Limb (tissue), 2 donors: ENCODE measurements around the gene CIAO3.
"Not testable (repeated sequence)": the region's sequence is repeated elsewhere in the genome, so short reads cannot be mapped to it uniquely, and the experiment has no call there.

Experiments used
- DNase-seq, 2 donors: peaks; one replicate each; pipeline ENCODE4 v3.0.0-alpha.2; 2016; ENCODE audit errors: extremely low spot score in 2 of 2

CIAO3 gene

DNA sequence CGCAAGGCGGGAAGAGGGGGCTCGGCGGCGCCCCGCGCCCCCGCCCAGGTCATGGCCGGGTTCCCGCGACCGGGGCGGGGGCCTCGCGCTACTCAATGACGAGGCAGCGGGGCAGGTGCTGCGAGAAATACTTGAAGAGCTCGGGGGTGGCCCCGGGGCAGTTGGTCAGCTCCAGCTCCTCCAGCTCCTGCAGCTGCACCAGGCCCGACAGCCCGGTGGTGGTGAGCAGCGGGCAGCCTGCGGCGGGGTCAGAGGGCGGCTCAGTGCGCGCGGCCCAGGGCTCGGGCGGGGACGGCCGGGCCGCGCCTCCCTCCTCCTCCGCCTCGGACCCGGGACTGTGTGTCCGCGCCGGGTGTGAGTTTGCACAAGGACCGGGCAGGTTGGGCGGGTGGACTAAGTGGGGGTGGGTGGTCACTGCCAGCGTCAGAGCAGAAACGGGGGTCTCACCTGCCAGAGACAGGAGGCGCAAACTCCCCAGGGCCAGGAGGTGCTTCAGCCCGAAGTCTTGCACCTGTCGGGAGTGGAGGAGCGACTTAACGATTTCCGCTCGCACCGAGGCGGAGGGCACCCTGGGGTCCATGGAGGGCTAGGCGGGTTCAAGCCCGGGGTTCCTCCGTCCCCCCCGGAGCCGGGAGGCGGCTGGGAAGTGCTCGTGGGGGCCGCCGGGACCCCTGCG is 46.5 kb downstream of the CIAO3 start:
- DNase-seq, result no peak

DNA sequence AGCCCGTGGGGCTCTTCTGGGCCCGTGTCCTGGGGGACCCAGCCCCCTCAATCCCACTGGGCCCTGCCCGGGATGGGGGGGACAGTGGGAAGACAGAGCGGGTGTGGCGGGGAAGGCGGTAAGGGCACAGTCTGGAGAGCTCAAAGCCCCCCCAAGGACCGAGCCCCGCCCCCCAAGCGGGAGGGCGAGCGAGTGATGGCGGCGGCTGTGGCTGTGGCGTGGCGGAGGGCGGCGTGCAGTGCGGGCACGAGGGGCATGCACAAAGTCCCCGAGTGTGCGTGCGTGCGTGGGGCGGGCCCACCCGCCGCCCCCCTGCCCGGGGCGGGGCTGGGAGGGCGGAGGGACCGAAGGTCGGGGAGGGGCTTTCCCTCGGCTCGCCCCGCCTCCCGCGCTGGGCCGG is 47.0 kb downstream of the CIAO3 start:
- DNase-seq, result no peak

DNA sequence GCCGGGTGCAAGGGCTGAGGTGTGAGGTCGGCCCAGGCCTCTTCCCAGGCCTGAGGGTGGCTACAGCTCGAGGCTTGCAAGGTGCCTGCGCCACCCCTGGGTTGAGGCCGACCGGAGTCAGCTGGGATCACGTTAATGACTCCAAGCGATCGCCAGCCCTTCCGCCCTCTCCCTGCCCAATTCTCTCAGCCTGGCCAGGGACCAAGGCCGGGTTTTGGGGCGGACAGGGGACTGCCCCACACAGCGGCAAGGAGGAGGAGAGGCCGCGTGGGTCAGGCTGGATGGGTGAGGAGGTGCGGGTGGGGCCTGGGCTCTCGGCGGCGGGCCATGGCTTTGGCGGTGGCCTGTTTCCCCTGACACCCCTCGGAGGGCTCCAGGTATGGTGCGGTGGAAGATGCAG is 47.4 kb downstream of the CIAO3 start:
- DNase-seq, result no peak

DNA sequence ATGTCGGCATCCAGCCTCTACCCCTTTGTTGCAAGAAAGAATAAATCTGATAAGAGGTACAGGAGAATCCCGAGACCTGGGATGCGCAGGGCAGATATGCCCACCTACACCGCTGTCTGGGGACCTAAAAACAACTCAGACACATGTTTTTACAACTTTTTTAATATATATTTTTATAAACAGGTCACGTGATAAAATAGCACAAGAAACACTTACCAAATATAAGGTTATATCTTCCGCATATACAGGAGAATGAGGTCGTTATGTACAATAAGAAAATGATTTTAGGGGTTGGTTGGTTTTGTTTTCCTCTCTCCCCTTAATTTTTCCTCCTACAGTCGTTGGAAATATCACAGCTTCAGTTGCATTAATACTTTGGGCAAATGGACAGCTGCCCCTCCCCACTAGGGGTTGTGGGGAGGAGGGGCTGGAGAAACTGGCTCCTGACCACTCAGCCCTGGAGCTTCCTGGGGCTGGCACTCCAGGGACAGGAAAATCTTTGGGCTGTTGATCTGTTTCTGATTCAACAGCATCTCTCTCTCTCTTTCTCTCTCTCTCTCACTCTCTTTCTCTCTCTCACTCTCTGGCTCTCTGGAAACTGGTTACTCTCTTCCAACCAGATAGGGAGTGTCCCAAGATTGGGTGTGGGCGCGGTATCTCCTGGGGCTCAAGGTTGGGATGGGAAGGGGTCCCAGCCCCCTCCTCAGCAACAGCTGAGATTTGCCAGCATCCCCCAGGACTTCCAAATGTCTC is 48.3 kb downstream of the CIAO3 start:
- no peak for DNase-seq

DNA sequence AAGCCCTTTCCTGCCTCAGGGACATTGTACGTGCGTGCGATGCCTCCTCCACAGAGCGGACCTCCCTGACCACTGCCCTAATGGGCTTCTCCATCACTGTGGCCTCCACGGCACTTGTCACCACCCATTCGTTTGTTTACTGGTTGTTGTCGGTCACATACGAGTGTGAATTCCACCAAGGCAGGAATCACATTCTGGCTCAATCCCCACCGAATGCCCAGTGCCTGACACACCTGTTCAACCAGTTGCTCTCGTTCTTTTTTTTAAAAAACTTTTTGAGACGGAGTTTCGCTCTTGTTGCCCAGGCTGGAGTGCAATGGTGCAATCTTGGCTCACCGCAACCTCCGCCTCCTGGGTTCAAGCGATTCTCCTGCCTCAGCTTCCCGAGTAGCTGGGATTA is 49.6 kb downstream of the CIAO3 start:
- DNase-seq, result not testable (repeated sequence)

DNA sequence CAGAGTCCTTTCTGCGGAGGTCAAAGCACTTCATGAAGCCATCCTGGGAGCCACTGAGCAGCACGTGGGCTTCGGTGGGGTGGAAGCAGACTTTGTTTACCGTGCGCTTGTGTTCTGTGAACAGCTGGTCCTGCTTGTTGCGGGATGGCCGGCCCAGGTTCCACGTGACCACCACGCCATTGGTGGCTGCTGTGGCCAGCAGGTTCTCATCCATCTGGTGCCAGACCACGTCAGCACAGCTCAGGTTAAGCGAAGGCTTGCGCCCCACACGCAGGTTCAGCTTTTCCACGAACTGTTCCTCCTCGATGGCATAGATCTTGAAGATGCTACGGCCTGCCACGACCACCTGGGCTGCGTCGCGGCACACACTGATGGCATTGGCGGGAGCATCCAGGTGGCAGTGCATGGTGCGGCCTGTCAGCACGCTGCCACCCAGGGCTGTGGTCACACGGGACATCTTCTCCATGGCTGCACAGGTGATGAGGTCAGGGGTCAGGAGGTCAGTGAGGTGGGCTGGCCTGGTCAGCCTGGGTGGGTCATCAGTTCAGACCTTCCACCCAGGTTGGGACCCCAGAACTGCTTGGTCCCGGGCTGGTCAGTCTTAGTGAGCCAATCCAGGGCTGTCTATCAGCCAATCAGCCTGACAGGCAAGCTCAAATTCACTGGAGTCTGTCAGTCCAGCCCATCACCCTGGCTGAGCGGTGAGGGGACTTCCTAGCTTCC is 51.5 kb downstream of the CIAO3 start:
- DNase-seq, result no peak

DNA sequence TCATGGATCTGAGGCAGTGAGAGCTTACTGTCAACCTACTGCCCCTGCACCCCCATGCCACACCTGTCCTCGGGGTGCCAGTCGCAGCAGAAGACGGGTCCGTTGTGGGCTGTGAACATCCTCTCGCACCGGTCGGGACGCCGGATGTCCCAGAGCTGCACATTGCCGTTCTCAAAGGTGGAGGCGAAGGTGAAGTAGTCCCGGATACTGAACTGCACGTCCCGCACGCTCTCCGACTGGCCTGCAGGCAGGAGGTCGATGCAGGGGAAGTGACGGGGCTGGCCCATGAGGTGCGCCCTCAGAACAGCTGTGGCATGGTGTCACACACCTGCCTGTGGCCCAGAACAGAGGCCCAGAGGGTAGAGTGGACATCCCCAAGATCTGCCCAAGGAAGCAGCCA is 53.3 kb downstream of the CIAO3 start:
- no peak for DNase-seq

DNA sequence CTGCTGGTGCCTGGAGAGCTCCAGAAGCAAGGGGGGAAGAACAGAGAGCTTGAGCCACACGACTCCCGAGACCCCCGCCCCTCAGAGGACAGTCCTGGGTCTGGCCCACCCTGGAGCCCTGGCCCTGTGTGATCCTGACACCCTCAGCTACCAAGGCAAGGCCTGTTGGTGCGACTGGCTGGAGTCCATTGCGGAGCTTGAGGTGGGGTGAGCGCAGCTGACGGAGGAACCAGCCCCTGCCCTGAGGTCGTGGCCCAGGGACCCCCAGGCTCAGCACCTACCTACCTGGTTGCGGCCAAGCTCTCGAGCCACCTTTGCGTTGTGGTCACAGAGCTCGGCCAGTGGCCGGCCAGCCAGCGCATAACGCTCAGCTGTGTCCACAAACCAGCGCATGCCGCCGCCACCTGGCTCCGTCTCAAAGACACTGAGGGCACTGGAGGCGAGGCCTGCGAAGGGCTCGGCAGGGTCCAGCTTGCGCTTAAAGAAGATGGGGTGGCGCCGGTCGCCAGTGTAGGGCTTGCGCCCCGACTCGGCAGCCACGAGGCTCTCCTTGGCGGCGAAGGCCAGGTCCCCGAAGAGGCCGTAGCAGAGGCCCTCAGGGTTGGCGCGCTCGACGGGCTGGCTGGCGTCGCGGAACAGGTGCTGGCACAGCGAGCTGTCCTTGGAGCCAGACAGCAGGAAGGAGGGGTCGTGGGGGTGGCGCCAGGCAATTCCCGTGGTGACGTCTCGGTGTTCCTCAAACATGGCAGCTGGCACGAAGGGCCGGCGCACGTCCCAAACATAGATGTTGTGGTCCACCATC is 54.1 kb downstream of the CIAO3 start:
- DNase-seq, result no peak

DNA sequence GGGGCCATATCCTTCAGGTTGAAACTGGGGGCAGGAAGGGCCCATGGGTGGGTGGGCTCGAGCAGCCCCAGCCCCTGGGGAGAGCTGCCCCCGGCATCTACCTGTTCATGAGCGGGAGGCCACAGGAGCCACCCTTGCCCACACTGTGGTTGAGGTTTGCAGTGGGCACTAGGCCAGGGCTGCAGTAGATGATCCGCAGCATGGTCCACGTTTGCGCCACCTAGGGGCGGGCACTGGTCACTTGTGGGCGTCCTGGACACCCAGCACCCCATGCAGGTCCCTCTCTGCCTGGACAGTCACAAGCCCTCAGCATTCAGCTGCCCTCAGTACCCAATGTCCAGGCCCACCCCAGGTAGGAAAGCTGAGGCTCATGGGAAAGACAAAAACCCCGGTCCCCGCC is 54.8 kb downstream of the CIAO3 start:
- no peak for DNase-seq

DNA sequence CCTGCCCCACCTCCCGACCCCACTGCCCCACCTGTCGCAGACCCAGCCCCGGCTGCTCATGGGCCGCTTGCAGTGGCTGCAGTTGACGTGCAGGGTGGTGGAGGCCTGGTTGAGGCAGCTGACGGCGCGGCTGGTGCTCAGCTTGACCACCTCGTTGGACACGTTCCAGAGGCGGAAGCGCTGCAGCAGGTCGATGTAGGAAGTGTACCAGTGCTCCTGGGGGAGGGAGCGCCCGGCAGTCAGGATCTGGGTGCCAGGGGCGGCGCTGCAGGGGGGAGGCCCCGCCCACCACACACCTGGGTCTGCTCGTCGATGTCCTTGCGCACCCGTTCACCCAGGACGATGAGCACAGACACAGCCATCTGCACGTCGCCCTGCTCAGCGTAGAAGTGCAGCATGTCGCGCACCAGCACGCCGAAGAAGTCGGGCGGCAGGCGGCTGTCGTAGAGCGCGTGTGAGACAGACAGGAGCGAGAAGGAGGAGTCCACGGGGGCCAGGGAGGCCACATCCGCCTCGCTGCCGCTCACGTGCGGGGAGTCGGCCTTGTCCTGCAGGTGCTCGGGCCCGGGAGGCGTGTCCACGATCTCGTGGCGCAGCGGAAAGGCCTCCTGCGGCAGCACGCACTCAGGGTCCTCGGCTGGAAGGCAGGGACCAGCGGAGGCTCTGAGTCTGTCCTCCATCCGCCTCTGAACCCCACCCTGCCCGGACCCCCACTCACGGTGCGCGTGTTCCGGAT is 55.7 kb downstream of the CIAO3 start:
- no peak for DNase-seq

DNA sequence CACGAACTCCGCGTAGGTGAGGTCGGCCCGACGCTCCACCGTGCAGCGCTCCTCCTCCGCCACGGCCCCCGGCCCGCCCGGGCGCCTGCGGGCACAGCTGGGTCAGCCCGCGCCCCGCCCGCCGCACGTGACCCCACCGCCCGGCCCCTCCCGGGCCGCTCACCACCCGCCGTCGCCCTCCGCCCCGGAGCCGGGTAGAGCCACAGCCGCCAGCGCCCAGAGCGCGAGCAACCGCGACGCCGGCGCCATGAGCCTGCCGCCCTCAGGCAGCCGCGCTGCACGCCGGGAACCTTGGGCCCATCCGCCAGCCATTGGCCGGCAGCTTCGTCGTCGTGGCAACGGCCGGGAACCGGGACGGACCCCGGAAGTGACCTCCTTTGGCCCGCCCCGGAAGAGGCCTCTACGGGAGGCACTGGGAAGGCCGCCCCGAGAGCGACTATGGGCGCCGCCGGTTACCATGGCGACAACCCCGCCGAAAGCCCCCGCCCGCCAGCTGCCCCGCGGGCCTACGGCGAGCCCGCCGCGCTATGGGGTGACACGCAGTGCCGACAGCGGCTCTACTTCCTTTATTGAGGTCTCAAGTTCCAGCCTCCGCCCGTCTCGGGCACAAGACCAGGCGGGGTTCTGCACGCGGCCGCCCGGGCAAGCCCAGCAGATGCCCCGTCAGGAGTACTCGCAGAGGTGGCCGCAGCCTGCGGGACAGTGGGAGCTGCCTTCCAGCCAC is 56.6 kb downstream of the CIAO3 start, which contains the start of gene JMJD8:
JMJD8 (minus strand) TSS at position 264 of the 724 bp plus-strand sequence; CDS start at position 249, 15 bp downstream.
- peak; percentile 95 to 97 for DNase-seq

DNA sequence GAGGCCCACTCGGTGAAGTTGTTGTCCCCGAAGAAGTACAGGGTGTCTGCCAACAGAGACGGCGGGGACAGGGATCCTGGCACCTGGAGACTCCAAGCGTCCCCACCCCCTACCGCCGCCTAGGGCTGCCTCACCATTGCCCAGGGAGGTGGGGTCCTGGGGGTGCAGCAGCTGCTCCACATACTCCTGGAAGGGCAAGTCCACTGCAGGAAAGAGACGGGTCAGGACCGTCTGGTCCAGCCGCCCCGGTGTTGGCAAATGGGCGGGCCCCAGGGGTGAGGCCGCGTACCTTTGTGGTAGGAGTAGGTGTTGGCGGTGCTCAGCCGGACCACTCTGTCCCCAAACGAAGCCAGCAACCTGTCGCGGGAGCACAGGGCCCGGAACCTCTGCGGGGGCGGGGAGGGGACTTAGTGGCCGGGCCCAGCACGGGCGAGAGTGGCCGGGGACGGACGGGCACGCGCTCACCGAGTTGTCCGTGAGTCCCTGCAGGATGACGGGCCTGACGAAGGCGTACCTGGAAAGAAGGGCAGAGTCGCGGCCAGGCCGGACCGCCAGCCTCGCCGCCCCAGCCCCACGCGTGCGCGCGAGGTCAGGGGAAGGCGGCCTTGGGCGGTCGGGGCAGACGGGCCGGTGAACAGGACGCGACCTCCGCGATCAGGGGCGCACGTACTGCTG is 57.3 kb downstream of the CIAO3 start:
- DNase-seq, result no peak

DNA sequence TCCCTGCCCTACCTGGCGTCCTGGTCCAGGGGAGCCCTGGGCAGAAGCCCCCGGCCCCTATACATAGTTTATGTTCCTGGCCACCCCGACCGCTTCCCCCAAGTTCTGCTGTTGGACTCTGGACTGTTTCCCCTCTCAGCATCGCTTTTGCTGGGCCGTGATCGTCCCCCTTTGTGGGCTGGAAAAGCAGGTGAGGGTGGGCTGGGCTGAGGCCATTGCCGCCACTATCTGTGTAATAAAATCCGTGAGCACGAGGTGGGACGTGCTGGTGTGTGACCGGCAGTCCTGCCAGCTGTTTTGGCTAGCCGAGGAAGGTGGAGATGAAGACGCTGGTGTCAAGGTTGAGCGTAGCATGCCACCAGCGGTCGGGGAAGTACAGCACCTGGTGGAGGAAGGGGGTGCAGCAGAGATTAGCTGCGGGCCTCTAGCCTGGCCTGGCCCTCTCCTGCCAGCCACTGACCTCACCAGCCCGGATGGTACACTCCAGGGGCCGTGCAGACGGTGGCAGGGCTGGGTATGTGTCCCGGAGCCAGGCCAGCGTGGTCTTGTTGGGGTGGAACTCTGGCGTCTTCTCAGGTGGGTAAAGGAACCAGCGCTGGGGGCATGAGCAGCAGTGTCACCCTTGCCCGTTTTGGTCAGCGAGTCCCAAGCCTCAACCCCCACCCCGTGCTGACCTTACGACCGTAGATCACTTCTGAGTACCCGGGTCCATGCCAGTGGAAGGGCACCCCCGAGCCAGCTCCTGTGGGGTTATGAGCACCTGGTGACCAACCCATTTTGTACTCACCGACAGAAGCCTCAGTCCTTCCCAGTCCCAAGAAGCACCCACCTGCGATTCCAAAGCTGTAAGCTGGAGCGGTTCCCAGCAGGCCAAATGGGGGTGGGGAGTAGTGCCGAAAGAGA is 58.1 kb downstream of the CIAO3 start:
- DNase-seq, result no peak

DNA sequence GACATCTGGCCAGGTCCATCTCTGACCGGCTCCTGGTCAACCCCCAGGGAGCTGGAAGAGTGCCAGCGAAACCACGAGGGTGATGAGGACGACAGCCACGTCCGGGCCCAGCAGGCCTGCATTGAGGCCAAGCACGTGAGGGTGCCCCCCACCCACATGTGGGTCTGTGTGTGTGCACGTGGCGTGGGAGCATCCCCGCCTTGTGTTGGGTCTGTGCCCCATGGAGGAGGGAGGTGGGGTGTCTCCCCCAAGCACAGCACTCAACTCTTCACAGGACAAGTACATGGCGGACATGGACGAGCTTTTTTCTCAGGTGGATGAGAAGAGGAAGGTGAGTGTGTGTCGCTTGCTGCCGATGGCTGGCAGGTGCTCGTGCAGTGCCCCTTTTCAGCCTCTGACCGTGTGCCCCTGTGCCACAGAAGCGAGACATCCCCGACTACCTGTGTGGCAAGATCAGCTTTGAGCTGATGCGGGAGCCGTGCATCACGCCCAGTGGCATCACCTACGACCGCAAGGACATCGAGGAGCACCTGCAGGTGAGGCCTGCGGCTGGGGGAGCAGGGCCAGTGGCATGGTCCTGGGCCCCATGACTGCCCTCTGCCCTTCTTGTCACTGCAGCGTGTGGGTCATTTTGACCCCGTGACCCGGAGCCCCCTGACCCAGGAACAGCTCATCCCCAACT is 58.9 kb downstream of the CIAO3 start:
- DNase-seq, result no peak

DNA sequence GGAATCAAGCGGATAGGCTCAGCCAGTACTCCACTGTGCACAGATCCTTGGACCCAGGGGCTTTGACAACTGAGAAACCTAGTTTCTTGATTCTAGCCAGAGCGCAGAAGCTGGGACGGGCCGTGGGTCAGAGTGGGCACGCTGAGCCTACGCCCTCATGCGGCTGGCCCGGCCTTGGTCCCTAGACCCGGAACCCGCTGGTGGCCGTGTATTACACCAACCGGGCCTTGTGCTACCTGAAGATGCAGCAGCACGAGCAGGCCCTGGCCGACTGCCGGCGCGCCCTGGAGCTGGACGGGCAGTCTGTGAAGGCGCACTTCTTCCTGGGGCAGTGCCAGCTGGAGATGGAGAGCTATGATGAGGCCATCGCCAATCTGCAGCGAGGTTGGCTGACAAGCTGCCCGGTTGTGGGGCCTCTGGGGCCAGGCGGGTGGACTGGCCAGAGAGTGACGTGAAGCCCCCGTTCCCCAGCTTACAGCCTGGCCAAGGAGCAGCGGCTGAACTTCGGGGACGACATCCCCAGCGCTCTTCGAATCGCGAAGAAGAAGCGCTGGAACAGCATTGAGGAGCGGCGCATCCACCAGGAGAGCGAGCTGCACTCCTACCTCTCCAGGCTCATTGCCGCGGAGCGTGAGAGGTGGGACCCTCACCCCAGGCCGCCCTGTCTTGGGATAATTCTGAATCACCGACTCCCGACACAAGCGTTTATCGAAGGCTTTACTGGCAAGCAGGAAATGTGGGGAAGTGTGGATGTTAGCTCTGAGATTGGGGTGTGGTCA is 59.6 kb downstream of the CIAO3 start:
- no peak for DNase-seq

DNA sequence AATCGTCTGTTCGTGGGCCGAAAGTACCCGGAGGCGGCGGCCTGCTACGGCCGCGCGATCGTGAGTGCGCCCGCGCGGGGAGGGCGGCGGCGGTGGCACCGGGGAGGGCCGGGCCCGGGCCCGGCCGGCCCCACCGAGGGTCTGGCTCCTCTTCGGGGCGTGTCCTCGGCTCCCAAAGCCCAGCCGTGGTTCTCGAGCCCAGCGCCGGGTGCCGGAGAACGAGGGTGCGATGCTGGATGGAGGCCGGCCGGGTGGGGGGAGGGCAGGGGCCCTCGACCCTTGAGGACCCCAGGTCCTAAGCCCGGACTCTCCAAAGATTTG is 60.2 kb downstream of the CIAO3 start:
- no peak for DNase-seq

DNA sequence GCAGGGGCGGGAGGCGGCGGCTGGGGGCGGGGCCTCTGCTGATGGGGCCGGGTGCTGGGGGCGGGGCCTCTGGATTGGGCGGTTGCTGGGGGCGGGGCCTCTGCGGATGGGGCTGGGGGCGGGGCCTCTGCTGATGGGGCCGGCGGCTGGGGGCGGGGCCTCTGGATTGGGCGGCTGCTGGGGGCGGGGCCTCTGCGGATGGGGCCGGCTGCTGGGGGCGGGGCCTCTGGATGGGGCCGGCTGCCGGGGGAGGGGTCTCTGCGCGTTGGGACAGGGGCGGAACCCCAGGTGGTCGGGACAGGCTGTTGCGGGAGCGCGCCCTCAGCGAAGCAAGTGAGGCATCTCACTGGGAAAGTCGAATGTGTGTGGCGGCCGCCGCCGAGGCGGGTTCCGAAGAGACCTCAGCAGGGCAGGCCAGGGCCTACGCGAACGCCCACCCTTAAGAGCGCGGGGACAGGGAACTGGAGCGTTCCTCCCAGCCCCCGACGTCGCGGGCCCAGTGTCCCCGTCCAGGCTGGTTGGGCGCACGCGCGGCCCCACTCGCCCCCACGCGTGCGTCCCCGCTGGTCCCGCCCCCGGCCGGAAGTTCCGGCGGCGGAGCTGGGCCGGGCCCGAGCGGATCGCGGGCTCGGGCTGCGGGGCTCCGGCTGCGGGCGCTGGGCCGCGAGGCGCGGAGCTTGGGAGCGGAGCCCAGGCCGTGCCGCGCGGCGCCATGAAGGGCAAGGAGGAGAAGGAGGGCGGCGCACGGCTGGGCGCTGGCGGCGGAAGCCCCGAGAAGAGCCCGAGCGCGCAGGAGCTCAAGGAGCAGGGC is 60.8 kb downstream of the CIAO3 start, which contains the start of gene STUB1:
STUB1 (plus strand) TSS at position 597 of the 811 bp plus-strand sequence; CDS start at position 713, 116 bp downstream.
- DNase-seq, result peak; percentile 86 to 95
